GM21390 (cell line): ENCODE data around the gene TUBAL3.

ENCODE experiments used
- ATAC-seq: cut with Tn5 transposase; IDR thresholded peaks from one replicate; pipeline ENCODE4 v1.9.1; 2021; ENCODE audit not compliant: unreplicated experiment

The TUBAL3 gene

GRCh38 chr10:5343979-5344378, 60.6 kb downstream of the TUBAL3 start:
- ATAC-seq: no peak

- ATAC-seq: no peak
Measured at GRCh38 chr10:5343561-5343960, 61.1 kb downstream of the TUBAL3 start.
